GM12865 (cell line): Measurements from ENCODE around the gene MINDY1.

Experiments used
- DNase-seq: peaks from one replicate; pipeline ENCODE4 v3.0.0; 2010; ENCODE audit warnings: low read depth
- H3K4me3 ChIP-seq: 2 replicates; pipeline ENCODE4 v1.5.1; 2011; ENCODE audit warnings: mild to moderate bottlenecking, low read depth, low read length, control low read depth
- CTCF ChIP-seq: IDR thresholded peaks from 2 replicates; pipeline ENCODE4 v1.5.1; 2011; ENCODE audit warnings: low read length, control low read depth, low read depth, inconsistent platforms; ENCODE audit not compliant: insufficient read depth; ENCODE audit errors: missing control alignments

MINDY1 gene

GRCh38 chr1:151006327-151007052, at the start of gene MINDY1:
Gene MINDY1, minus strand, starts transcription at chr1:151006902. Its CDS starts 4,285 bp downstream, at chr1:151002617.
- TF ChIP-seq CTCF = no peak
- DNase-seq = peak; percentile 67
- peak within 1 kb of the TSS; percentile 59 for H3K4me3 ChIP-seq

- TF ChIP-seq CTCF = no peak
- peak overlapping the region; percentile 92 for H3K4me3 ChIP-seq
- peak; percentile 63 for DNase-seq
Observed at GRCh38 chr1:151056149-151056548, 49.4 kb upstream of the MINDY1 start.

GRCh38 chr1:151055581-151055980, 48.9 kb upstream of the MINDY1 start:
- no peak overlapping the region for H3K4me3 ChIP-seq
- DNase-seq = no peak
- no peak for TF ChIP-seq CTCF

- no peak overlapping the region for H3K4me3 ChIP-seq
- DNase-seq = no peak
- no peak for TF ChIP-seq CTCF
Observed at GRCh38 chr1:151054971-151055547, 48.4 kb upstream of the MINDY1 start.

GRCh38 chr1:151051356-151052009, 44.8 kb upstream of the MINDY1 start:
- H3K4me3 ChIP-seq = no peak overlapping the region
- DNase-seq = no peak
- no peak for TF ChIP-seq CTCF

- no peak for DNase-seq
Observed at GRCh38 chr1:151050051-151050688, 43.5 kb upstream of the MINDY1 start.

More at GRCh38 chr1:151050051-151050688, 43.5 kb upstream of the MINDY1 start:
- H3K4me3 ChIP-seq = no peak overlapping the region
- TF ChIP-seq CTCF = no peak
